IPS-NIHi11 (cell line): Measurements from ENCODE around the gene LRRC57.

Experiments used
- DNase-seq: peaks from one replicate; pipeline ENCODE4 v3.0.0; 2012; ENCODE audit warnings: mixed read lengths, low spot score

LRRC57 gene

GRCh38 chr15:42490671-42491538 lies 57.7 kb downstream of the LRRC57 start, which contains the start of gene ZNF106:
ZNF106 (minus strand) TSS chr15:42491141; CDS start chr15:42472289, 18,852 bp downstream.
- peak; percentile 96 for DNase-seq

GRCh38 chr15:42490291-42490670 lies 58.3 kb downstream of the LRRC57 start:
- DNase-seq = no peak
